GM12878 (cell line): ENCODE measurements around the gene ESRRB. TPM values are rescaled to one million over a fixed set of nuclear protein-coding genes. Genes with fewer than 3 reads are reported as not detected.

ENCODE experiments used
- ATAC-seq: fragments of 200-7000 bp; cut with Tn5 transposase; 3 replicates; pipeline ENCODE4 v1.9.1; 2020; ENCODE audit warnings: mild to moderate bottlenecking, moderate library complexity
- BruUV-seq: library from RNA; stranded (reverse); fragments of 400-500 nt; replicated peaks from 2 replicates; lab custom pipeline; 2021; lab: Mats Ljungman, UMichigan
- CTCF ChIA-PET: fragments of 300-600 bp; sonication (Branson Sonifier 250); formaldehyde crosslinking; extraction: SDS; loops from one replicate; lab custom pipeline; 2021; ENCODE audit warnings: inconsistent platforms; lab: Yijun Ruan, JAX
- POLR2A ChIA-PET: fragments of 350-600 bp; formaldehyde crosslinking; extraction: SDS; loops from one replicate; lab custom pipeline; 2021; ENCODE audit warnings: inconsistent platforms; lab: Charles Lee
- RAD21 ChIA-PET: fragments of 300-600 bp; sonication (Branson Sonifier 250); formaldehyde crosslinking; loops from one replicate; lab custom pipeline; 2023; ENCODE audit warnings: antibody characterized with exemption; ENCODE audit not compliant: unreplicated experiment; lab: Charles Lee
- SMC1A ChIA-PET: fragments of 300-600 bp; sonication (Branson Sonifier 250); formaldehyde crosslinking; loops from one replicate; lab custom pipeline; 2023; ENCODE audit not compliant: unreplicated experiment, uncharacterized antibody; lab: Charles Lee
- DNase-seq: peaks from one replicate; pipeline ENCODE4 v3.0.0-alpha.2; 2011; ENCODE audit warnings: low read depth, low spot score
- FAIRE-seq: peaks from 3 replicates; lab custom pipeline; 2011; peaks lifted over from hg19 to GRCh38; lab: Jason Lieb, UNC
- H2AFZ ChIP-seq: 2 replicates; pipeline ENCODE4 v1.6.0; 2011; ENCODE audit warnings: low read depth, low read length, control low read depth; ENCODE audit not compliant: control insufficient read depth
- H3K27ac ChIP-seq: 2 replicates; pipeline ENCODE4 v1.5.1; 2011; ENCODE audit warnings: control low read depth; ENCODE audit not compliant: control insufficient read depth, insufficient read depth
- H3K27me3 ChIP-seq, 2 experiments: replicated peaks in 1 of 2; 2 replicates each; pipeline versions ENCODE4 v1.6.0 to v1.6.1; 2011; ENCODE audit warnings: low read length in 1 of 2; ENCODE audit not compliant: control insufficient read depth in 2 of 2, insufficient read depth in 2 of 2
- H3K36me3 ChIP-seq, 2 experiments: 2 replicates each; pipeline ENCODE4 v1.5.1; 2011; ENCODE audit warnings: low read length in 1 of 2; ENCODE audit not compliant: control insufficient read depth in 2 of 2, insufficient read depth in 2 of 2
- H3K4me1 ChIP-seq: 2 replicates; pipeline ENCODE4 v1.6.1; 2011; ENCODE audit warnings: mild to moderate bottlenecking, low read length, moderate library complexity, mixed read lengths; ENCODE audit not compliant: control insufficient read depth, insufficient read depth
- H3K4me2 ChIP-seq: 2 replicates; pipeline ENCODE4 v1.6.0; 2011; ENCODE audit warnings: control low read depth; ENCODE audit not compliant: control insufficient read depth, insufficient read depth
- H3K4me3 ChIP-seq: fragments of 200-600 bp; sonication (generic); 2 replicates; pipeline ENCODE4 v1.5.1; 2016
- H3K79me2 ChIP-seq: 2 replicates; pipeline ENCODE4 v1.6.0; 2011; ENCODE audit warnings: low read length; ENCODE audit not compliant: control insufficient read depth, insufficient read depth
- H3K9ac ChIP-seq: 2 replicates; pipeline ENCODE4 v1.8.0; 2011; ENCODE audit warnings: low read length, control low read depth, mixed read lengths; ENCODE audit not compliant: control insufficient read depth, insufficient read depth
- H3K9me3 ChIP-seq: replicated peaks from 3 replicates; pipeline ENCODE4 v1.5.1; 2011; ENCODE audit warnings: mild to moderate bottlenecking, low read length; ENCODE audit not compliant: control insufficient read depth, insufficient read depth
- H4K20me1 ChIP-seq: 2 replicates; pipeline ENCODE4 v1.6.0; 2011; ENCODE audit not compliant: control insufficient read depth, insufficient read depth
- ATF7 ChIP-seq: fragments of 450-650 bp; IDR thresholded peaks from 2 replicates; pipeline ENCODE4 v1.6.1; 2016; ENCODE audit warnings: low read depth, mild to moderate bottlenecking
- DPF2 ChIP-seq: fragments of 450-650 bp; IDR thresholded peaks from 2 replicates; pipeline ENCODE4 v1.6.1; 2017; ENCODE audit warnings: mild to moderate bottlenecking
- E2F4 ChIP-seq: IDR thresholded peaks from 2 replicates; pipeline ENCODE4 v1.6.1; 2012; ENCODE audit warnings: low read depth, low read length, improper control_type of control experiment
- JUNB ChIP-seq: IDR thresholded peaks from 2 replicates; pipeline ENCODE4 v1.6.1; 2016; ENCODE audit warnings: antibody characterized with exemption, mild to moderate bottlenecking
- MLLT1 ChIP-seq: fragments of 450-650 bp; IDR thresholded peaks from 2 replicates; pipeline ENCODE4 v1.6.1; 2016; ENCODE audit warnings: mild to moderate bottlenecking
- MYC ChIP-seq: IDR thresholded peaks from 2 replicates; pipeline ENCODE4 v1.6.1; 2011; ENCODE audit warnings: mild to moderate bottlenecking, low read length, moderate library complexity, inconsistent platforms; ENCODE audit not compliant: insufficient read depth, insufficient replicate concordance, insufficient read length, severe bottlenecking
- PKNOX1 ChIP-seq: fragments of 450-650 bp; IDR thresholded peaks from 2 replicates; pipeline ENCODE4 v1.6.1; 2016; ENCODE audit warnings: mild to moderate bottlenecking
- RAD21 ChIP-seq: IDR thresholded peaks from 2 replicates; pipeline ENCODE4 v1.6.1; 2011; ENCODE audit warnings: mild to moderate bottlenecking, low read depth, low read length, moderate library complexity; ENCODE audit not compliant: insufficient read depth
- RCOR1 ChIP-seq: conservative IDR thresholded peaks from 2 replicates; pipeline ENCODE4 v1.6.1; 2012; ENCODE audit warnings: low read depth, low read length, improper control_type of control experiment
- RELA ChIP-seq: fragments of 450-650 bp; IDR thresholded peaks from 2 replicates; pipeline ENCODE4 v1.8.0; 2014; ENCODE audit warnings: borderline replicate concordance; ENCODE audit not compliant: partially characterized antibody
- RELB ChIP-seq: fragments of 450-650 bp; IDR thresholded peaks from 2 replicates; pipeline ENCODE4 v1.6.1; 2017; ENCODE audit warnings: low read depth, mild to moderate bottlenecking, moderate library complexity
- RFX5 ChIP-seq: IDR thresholded peaks from 2 replicates; pipeline ENCODE4 v1.6.1; 2011; ENCODE audit warnings: low read depth, low read length, improper control_type of control experiment
- SMC3 ChIP-seq: IDR thresholded peaks from 2 replicates; pipeline ENCODE4 v1.6.1; 2011; ENCODE audit warnings: low read length, improper control_type of control experiment, borderline replicate concordance
- ZBTB40 ChIP-seq: fragments of 450-650 bp; IDR thresholded peaks from 2 replicates; pipeline ENCODE4 v1.6.1; 2016; ENCODE audit warnings: mild to moderate bottlenecking, moderate library complexity, borderline replicate concordance
- ZNF24 ChIP-seq: fragments of 450-650 bp; IDR thresholded peaks from 2 replicates; pipeline ENCODE4 v1.6.1; 2017; ENCODE audit warnings: antibody characterized with exemption, mild to moderate bottlenecking
- ZSCAN29 ChIP-seq: fragments of 450-650 bp; IDR thresholded peaks from 2 replicates; pipeline ENCODE4 v1.6.1; 2017; ENCODE audit warnings: mild to moderate bottlenecking, moderate library complexity
- WGBS: methylation state at CpG from one replicate; pipeline ENCODE4 v1.1.6; 2016; ENCODE audit warnings: low lambda C conversion rate; ENCODE audit not compliant: insufficient replicate concordance, insufficient coverage; ENCODE audit errors: missing lambda C conversion rate; 5-methylcytosine and 5-hydroxymethylcytosine counted together
- in situ Hi-C: fragments of 300-500 bp; cut with MboI; formaldehyde crosslinking; loops from 9 replicates; pipeline ENCODE4 v1.14.3; 2018; ENCODE audit warnings: mixed read lengths
- intact Hi-C: fragments of 100-400 bp; cut with micrococcal nuclease; formaldehyde crosslinking; loops from one replicate; pipeline ENCODE4 v1.14.2; 2022; ENCODE audit not compliant: unreplicated experiment
- polyA plus RNA-seq, 11 experiments: library from polyadenylated mRNA; depleted of rRNA in 4 of 11; unstranded in 6 of 11; stranded (reverse) in 5 of 11; fragments of >200 nt; fragmentation: Nextera tagmentation in 4 of 11; fragmentation: Illumina TruSeq in 1 of 11; extraction: Ambion mirVana in 4 of 11; extraction: Trizol in 1 of 11; gene quantifications; 1 replicate in 1 of 11; 2 replicates in 10 of 11; pipeline versions ENCODE4 v1.2.1 to v1.2.3, GENCODE V29; 2011 to 2016; ENCODE audit warnings: inconsistent platforms in 2 of 11, missing spikeins in 2 of 11, low read depth in 1 of 11
- total RNA-seq, 4 experiments: library from RNA; depleted of rRNA in 3 of 4; stranded (reverse); fragments of >200 nt in 3 of 4; fragmentation: Illumina TruSeq in 1 of 4; extraction: Trizol in 1 of 4; gene quantifications; 2 replicates each; pipeline versions ENCODE4 v1.2.1 to v1.2.3, GENCODE V29; 2013 to 2021

ESRRB gene
- total and polyA plus RNA-seq, 10 of the 15 experiments (the other 5 are each of a cell fraction or from before 2014, with no cell fraction given): 0.03 to 0.73 (median 0.11) TPM; not detected in 6

GRCh38 chr14:76430475-76430980 lies 54.6 kb downstream of the ESRRB start:
- no peaks in the 10 kb centered on the region for H3K36me3 ChIP-seq
- WGBS: 27% methylated on average over 4 of the region's 4 CpGs
- ChIA-PET CTCF (no interaction called here), RAD21 (no interaction called here), SMC1A (no interaction called here), POLR2A (no interaction called here)
- TF ChIP-seq SMC3: no peak
- no peak for TF ChIP-seq ZSCAN29
- TF ChIP-seq RAD21: no peak
- no peak for TF ChIP-seq RFX5
- TF ChIP-seq DPF2: no peak
- no peak for TF ChIP-seq RELB
- TF ChIP-seq MLLT1: no peak
- no peak for TF ChIP-seq ZBTB40
- TF ChIP-seq ZNF24: no peak
- no peak for TF ChIP-seq E2F4
- TF ChIP-seq ATF7: no peak
- TF ChIP-seq MYC: no peak
- no peak for TF ChIP-seq RCOR1
- no peak for TF ChIP-seq RELA
- TF ChIP-seq PKNOX1: no peak
- no peak for TF ChIP-seq JUNB
- H3K27ac ChIP-seq: no peak overlapping the region
- no peak overlapping the region for H2AFZ ChIP-seq
- no peaks in the 10 kb centered on the region; a peak in 1 of 4 replicates for H3K27me3 ChIP-seq
- H3K9ac ChIP-seq: no peak overlapping the region
- H3K4me1 ChIP-seq: no peaks in the 10 kb centered on the region
- no peaks in the 10 kb centered on the region for H3K79me2 ChIP-seq
- intact Hi-C loops (no loop called here), in situ Hi-C loops (no loop called here)
- DNase-seq (no peak), ATAC-seq (no peak), FAIRE-seq (no peak)
- no peaks in the 10 kb centered on the region for H4K20me1 ChIP-seq
- no peak overlapping the region for H3K4me3 ChIP-seq
- no peaks in the 10 kb centered on the region for H3K9me3 ChIP-seq
- H3K4me2 ChIP-seq: no peak overlapping the region
- BruUV-seq: no TSS peak
